Measurements from ENCODE around the gene U2AF1L4. TPM values are rescaled to one million over a fixed set of nuclear protein-coding genes. Genes with fewer than 3 reads are reported as not detected.

U2AF1L4 gene
- total RNA-seq, 1 experiment from 2014 or later = 24.6 TPM

- Mint-ChIP-seq H3K27ac (ENCODE audit: unreplicated experiment) (peak overlapping the region; percentile 82), H3K4me1 (ENCODE audit: low read depth, unreplicated experiment) (peaks cover 16% of the 10 kb centered on the region), H3K9me3 (ENCODE audit: unreplicated experiment) (no peaks in the 10 kb centered on the region), H3K27me3 (ENCODE audit: insufficient read depth, unreplicated experiment) (no peaks in the 10 kb centered on the region), H3K4me3 (ENCODE audit: unreplicated experiment) (peak overlapping the region; percentile 81), H3K36me3 (ENCODE audit: insufficient read depth, unreplicated experiment) (peaks cover 29% of the 10 kb centered on the region)
- POLR2A ChIA-PET = no interaction called here
- intact Hi-C loops (cut with micrococcal nuclease; ENCODE audit: unreplicated experiment) = loop anchor here (1.0 to 5.0 kb wide), 9 partner anchors 15 to 214 kb away; partner anchors contain the start of genes COX6B1 and LIN37
- BruUV-seq (replicated peaks) = no TSS peak
- CTCF ChIA-PET = no interaction called here
- DNase-seq = peak; percentile 95 to 98
- H3K4me1 ChIP-seq = peaks cover 8% of the 10 kb centered on the region
- no peaks in the 10 kb centered on the region for H3K9me3 ChIP-seq
- peak overlapping the region; percentile 91 for H3K4me3 ChIP-seq (ENCODE audit: low read depth, low read length)
- TF ChIP-seq CTCF (IDR thresholded peaks at IDR 0.05; ENCODE audit: insufficient read depth in 1 of 2, low read depth in 1 of 2, low read length in 1 of 2, severe bottlenecking in 1 of 2, unreplicated experiment in 1 of 2) = peak; percentile 89 to 94
- no peaks in the 10 kb centered on the region for H3K27me3 ChIP-seq (replicated peaks; ENCODE audit: control insufficient read depth, insufficient read depth, low read length)
- peaks cover 1% of the 10 kb centered on the region; the same call in 1 of the 2 replicates for H3K36me3 ChIP-seq (ENCODE audit: control insufficient read depth, insufficient read depth, low read length)
Observed at GRCh38 chr19:35716801-35717664, 28.2 kb downstream of the U2AF1L4 start.

GRCh38 chr19:35715981-35716800 lies 29.0 kb downstream of the U2AF1L4 start:
- Histone ChIP-seq H3K36me3 (ENCODE audit: control insufficient read depth, insufficient read depth, low read length) (no peaks in the 10 kb centered on the region), H3K27me3 (replicated peaks; ENCODE audit: control insufficient read depth, insufficient read depth, low read length) (no peaks in the 10 kb centered on the region), H3K9me3 (no peaks in the 10 kb centered on the region), H3K4me1 (peaks cover 8% of the 10 kb centered on the region), H3K4me3 (ENCODE audit: low read depth, low read length) (peak overlapping the region; percentile 91)
- BruUV-seq (replicated peaks) = TSS peak; percentile 18
- H3K27ac Mint-ChIP-seq (ENCODE audit: unreplicated experiment) = peak overlapping the region; percentile 82
- H3K4me3 Mint-ChIP-seq (ENCODE audit: unreplicated experiment) = peak overlapping the region; percentile 81
- peaks cover 16% of the 10 kb centered on the region for H3K4me1 Mint-ChIP-seq (ENCODE audit: low read depth, unreplicated experiment)
- CTCF ChIA-PET = interaction anchor here (0.6 to 0.9 kb wide), 2 partner anchors 19 to 24 kb away, joined by 3 read pairs; no protein-coding TSS in a partner anchor
- H3K9me3 Mint-ChIP-seq (ENCODE audit: unreplicated experiment) = no peaks in the 10 kb centered on the region
- POLR2A ChIA-PET = no interaction called here
- peaks cover 22% of the 10 kb centered on the region for H3K36me3 Mint-ChIP-seq (ENCODE audit: insufficient read depth, unreplicated experiment)
- no peak for DNase-seq
- TF ChIP-seq CTCF (IDR thresholded peaks at IDR 0.05; ENCODE audit: insufficient read depth in 1 of 2, low read depth in 1 of 2, low read length in 1 of 2, severe bottlenecking in 1 of 2, unreplicated experiment in 1 of 2) = no peak
- intact Hi-C loops (cut with micrococcal nuclease; ENCODE audit: unreplicated experiment) = loop anchor here (1.0 to 5.0 kb wide), 3 partner anchors 69 to 205 kb away; partner anchors contain the start of gene COX6B1
- peaks cover 2% of the 10 kb centered on the region for H3K27me3 Mint-ChIP-seq (ENCODE audit: insufficient read depth, unreplicated experiment)

GRCh38 chr19:35715355-35715809 lies 29.8 kb downstream of the U2AF1L4 start:
- H3K9me3 ChIP-seq = no peaks in the 10 kb centered on the region
- intact Hi-C loops (cut with micrococcal nuclease; ENCODE audit: unreplicated experiment) = loop anchor here (5.0 kb wide), 1 partner anchor 68 kb away; the partner anchor contains the start of gene COX6B1
- H3K4me3 Mint-ChIP-seq (ENCODE audit: unreplicated experiment) = peak overlapping the region; percentile 81
- peaks cover 3% of the 10 kb centered on the region for H3K27me3 Mint-ChIP-seq (ENCODE audit: insufficient read depth, unreplicated experiment)
- H3K36me3 Mint-ChIP-seq (ENCODE audit: insufficient read depth, unreplicated experiment) = peaks cover 17% of the 10 kb centered on the region
- no peaks in the 10 kb centered on the region for H3K27me3 ChIP-seq (replicated peaks; ENCODE audit: control insufficient read depth, insufficient read depth, low read length)
- CTCF ChIA-PET = interaction anchor here (0.6 to 0.9 kb wide), 2 partner anchors 13 to 19 kb away, joined by 3 to 5 read pairs; no protein-coding TSS in a partner anchor
- H3K36me3 ChIP-seq (ENCODE audit: control insufficient read depth, insufficient read depth, low read length) = no peaks in the 10 kb centered on the region
- peak overlapping the region; percentile 91 for H3K4me3 ChIP-seq (ENCODE audit: low read depth, low read length)
- H3K4me1 Mint-ChIP-seq (ENCODE audit: low read depth, unreplicated experiment) = peaks cover 16% of the 10 kb centered on the region
- peaks cover 8% of the 10 kb centered on the region for H3K4me1 ChIP-seq
- DNase-seq = no peak
- peak overlapping the region; percentile 82 for H3K27ac Mint-ChIP-seq (ENCODE audit: unreplicated experiment)
- TF ChIP-seq CTCF (IDR thresholded peaks at IDR 0.05; ENCODE audit: insufficient read depth in 1 of 2, low read depth in 1 of 2, low read length in 1 of 2, severe bottlenecking in 1 of 2, unreplicated experiment in 1 of 2) = no peak
- no peaks in the 10 kb centered on the region for H3K9me3 Mint-ChIP-seq (ENCODE audit: unreplicated experiment)
- BruUV-seq (replicated peaks) = no TSS peak
- POLR2A ChIA-PET = interaction anchor here (0.6 kb wide), 1 partner anchor 19 kb away, joined by 3 read pairs; no protein-coding TSS in a partner anchor

All from Caco-2 (cell line).